Fibroblast of pulmonary artery (primary cell): Measurements from ENCODE around the gene NBPF3.
"Not testable (repeated sequence)": the region's sequence is repeated elsewhere in the genome, so short reads cannot be mapped to it uniquely, and the experiment has no call there.

Experiments used
- DNase-seq: peaks from one replicate; pipeline ENCODE4 v3.0.0-alpha.2; 2010; ENCODE audit warnings: low read depth
- H3K4me3 ChIP-seq: replicated peaks from 2 replicates; pipeline ENCODE4 v1.5.1; 2011; ENCODE audit warnings: low read depth, mild to moderate bottlenecking, control low read depth, low read length, moderate library complexity
- CTCF ChIP-seq: IDR thresholded peaks from 2 replicates; pipeline ENCODE4 v1.5.1; 2011; ENCODE audit warnings: mild to moderate bottlenecking, control low read depth, low read length, inconsistent platforms; ENCODE audit errors: missing control alignments

NBPF3 gene

GRCh38 chr1:21439721-21440629 is at the start of gene NBPF3:
Gene NBPF3 (plus strand): TSS chr1:21440137. CDS start chr1:21445087, 4,950 bp downstream.
- H3K4me3 ChIP-seq, result peak within 1 kb of the TSS; percentile 65
- TF ChIP-seq CTCF, result no peak
- peak; percentile 75 for DNase-seq

DNA sequence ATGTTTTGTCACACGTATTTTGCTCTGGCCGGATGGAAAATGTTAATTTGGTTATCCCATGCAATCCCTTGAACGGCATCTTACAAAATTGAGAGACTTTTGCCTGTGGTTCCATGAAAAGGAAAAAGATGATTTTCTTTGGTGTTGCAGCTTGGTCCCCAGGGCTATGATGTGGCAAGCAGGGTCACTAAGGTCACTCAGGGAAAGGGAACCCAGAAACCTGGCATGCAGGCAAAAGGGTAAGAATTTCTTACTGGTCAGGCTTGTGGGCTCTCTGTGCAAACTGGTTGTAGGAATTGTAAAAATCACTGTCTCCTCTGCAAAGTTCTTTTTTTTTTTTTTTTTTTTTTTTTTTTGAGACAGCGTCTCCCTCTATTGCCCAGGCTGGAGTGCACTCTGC is 48.4 kb upstream of the NBPF3 start:
- no peak for TF ChIP-seq CTCF
- no peak for DNase-seq
- H3K4me3 ChIP-seq, result no peak overlapping the region

GRCh38 chr1:21392587-21393263 is 47.2 kb upstream of the NBPF3 start:
- no peak for TF ChIP-seq CTCF
- no peak for DNase-seq
- no peak overlapping the region for H3K4me3 ChIP-seq

GRCh38 chr1:21396516-21396915 is 43.4 kb upstream of the NBPF3 start:
- H3K4me3 ChIP-seq, result no peak overlapping the region
- no peak for TF ChIP-seq CTCF
- no peak for DNase-seq

DNA sequence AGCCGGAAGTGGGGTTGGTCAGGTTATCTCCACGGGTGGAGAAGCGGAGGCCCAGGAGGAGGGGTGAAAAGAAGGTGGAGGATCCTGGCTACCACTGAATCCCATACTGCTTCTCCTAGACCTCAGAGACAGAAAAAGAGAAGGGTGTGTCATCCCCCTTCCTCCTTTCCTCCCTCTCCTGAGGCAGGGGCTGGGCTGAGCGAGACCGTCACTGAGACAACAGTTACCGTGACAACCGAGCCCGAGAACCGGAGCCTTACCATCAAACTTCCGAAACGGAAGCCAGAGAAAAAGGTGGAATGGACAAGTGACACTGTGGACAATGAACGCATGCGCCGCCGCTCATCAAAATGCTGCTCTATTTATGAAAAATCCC is 42.1 kb upstream of the NBPF3 start:
- TF ChIP-seq CTCF, result no peak
- DNase-seq, result no peak
- no peak overlapping the region for H3K4me3 ChIP-seq

DNA sequence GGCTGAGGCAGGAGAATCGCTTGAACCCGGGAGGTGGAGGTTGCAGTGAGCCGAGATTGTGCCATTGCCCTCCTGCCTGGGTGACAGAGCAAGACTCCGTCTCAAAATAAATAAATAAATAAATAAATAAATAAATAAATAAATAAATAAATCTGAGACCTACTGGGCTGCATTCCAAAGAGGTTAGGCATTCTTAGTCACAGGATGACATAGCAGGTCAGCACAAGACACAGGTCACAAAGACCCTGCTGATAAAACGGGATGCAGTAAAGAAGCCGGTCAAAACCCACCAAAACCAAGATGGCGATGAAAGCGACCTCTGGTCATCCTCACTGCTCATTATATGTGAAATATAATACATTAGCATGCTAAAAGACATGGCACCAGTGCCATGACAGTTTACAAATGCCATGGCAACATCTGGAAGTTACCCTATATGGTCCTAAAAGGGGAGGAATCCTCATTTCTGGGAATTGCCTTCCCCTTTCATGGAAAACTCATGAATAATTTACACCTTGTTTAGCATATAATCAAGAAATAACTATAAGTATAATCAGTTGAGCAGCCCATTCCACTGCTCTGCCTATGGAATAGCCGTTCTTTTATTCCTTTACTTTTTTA is 38.1 kb upstream of the NBPF3 start:
- DNase-seq, H3K4me3 ChIP-seq: not testable (repeated sequence)

DNA sequence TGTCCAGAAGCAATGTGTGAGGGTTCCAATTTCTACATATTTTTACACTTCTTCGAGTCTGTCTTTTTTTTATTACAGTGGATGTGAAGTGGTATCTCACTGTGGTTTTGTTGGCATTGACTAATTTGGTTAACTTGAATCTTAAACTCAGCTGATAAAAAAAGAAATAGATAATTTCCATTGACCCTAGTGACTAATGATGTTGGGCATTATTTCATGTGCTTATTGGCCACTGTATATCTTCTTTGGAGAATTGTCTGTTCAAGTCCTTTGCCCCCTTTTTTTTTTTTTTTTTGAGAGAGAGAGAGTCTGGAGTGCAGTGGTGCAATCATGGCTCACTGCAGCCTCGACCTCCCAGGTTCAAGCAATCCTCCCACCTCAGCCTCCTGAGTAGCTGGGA is 33.3 kb upstream of the NBPF3 start:
- no peak overlapping the region for H3K4me3 ChIP-seq
- no peak for DNase-seq
- no peak for TF ChIP-seq CTCF

- not testable (repeated sequence) for H3K4me3 ChIP-seq, DNase-seq
These were observed 30.0 kb upstream of the NBPF3 start for GRCh38 chr1:21409897-21410296.
